Sigmoid colon (tissue), 4 donors: ENCODE data around the gene PDLIM5.

Experiments
- CTCF ChIP-seq, 4 experiments: fragments of 450-650 bp in 3 of 4; fragments of 200-600 bp in 1 of 4; IDR thresholded peaks; one replicate each; pipeline ENCODE4 v1.5.1; 2016 to 2019; ENCODE audit warnings: antibody characterized with exemption in 4 of 4, mild to moderate bottlenecking in 3 of 4, moderate library complexity in 2 of 4
- EP300 ChIP-seq, 4 donors: sonication (generic); formaldehyde crosslinking; IDR thresholded peaks; one replicate each; pipeline ENCODE4 v1.6.1; 2017; ENCODE audit warnings: antibody characterized with exemption in 4 of 4

GRCh38 chr4:94517492-94517891, 65.8 kb downstream of the PDLIM5 start:
- TF ChIP-seq CTCF (IDR thresholded peaks at IDR 0.05), result no peak
- no peak for TF ChIP-seq EP300 (IDR thresholded peaks at IDR 0.05)
